Erythroblast (primary cell): Measurements from ENCODE around the gene OR4D6.

Source experiments
- GATA1 ChIP-seq: IDR thresholded peaks from 2 replicates; pipeline ENCODE4 v1.6.1; 2011; ENCODE audit warnings: low read depth, mild to moderate bottlenecking, control low read depth, low read length, moderate library complexity
- POLR2A ChIP-seq: IDR thresholded peaks from 2 replicates; pipeline ENCODE4 v1.6.1; 2011; ENCODE audit warnings: mild to moderate bottlenecking, low read length

GRCh38 chr11:59417023-59417422 lies 39.7 kb upstream of the OR4D6 start:
- TF ChIP-seq POLR2A = no peak
- TF ChIP-seq GATA1 = no peak
